OCI-LY1 (cell line): Measurements from ENCODE around the gene HPRT1.

Experiments
- H2AFZ ChIP-seq: fragments of 200-600 bp; sonication (generic), shearing (Covaris generic); 2 replicates; pipeline ENCODE4 v1.6.0; 2014; ENCODE audit warnings: antibody characterized with exemption, mild to moderate bottlenecking, low read length
- H3F3A ChIP-seq: fragments of 200-600 bp; sonication (generic), shearing (Covaris generic); 2 replicates; pipeline ENCODE4 v1.6.0; 2014; ENCODE audit warnings: mild to moderate bottlenecking, antibody characterized with exemption, low read length, moderate library complexity; ENCODE audit not compliant: insufficient read depth
- H3K27ac ChIP-seq: fragments of 200-600 bp; sonication (generic); 2 replicates; pipeline ENCODE4 v1.5.1; 2014; ENCODE audit warnings: low read length, mixed run types, mild to moderate bottlenecking, low read depth; ENCODE audit not compliant: poor library complexity, severe bottlenecking
- H3K27me3 ChIP-seq: fragments of 200-600 bp; sonication (generic); 2 replicates; pipeline ENCODE4 v1.6.0; 2014; ENCODE audit warnings: antibody characterized with exemption, mild to moderate bottlenecking, low read length, moderate library complexity; ENCODE audit not compliant: insufficient read depth
- H3K36me3 ChIP-seq: fragments of 200-600 bp; sonication (generic); 2 replicates; pipeline ENCODE4 v1.6.1; 2014; ENCODE audit warnings: mild to moderate bottlenecking, antibody characterized with exemption, low read length, moderate library complexity, mixed read lengths; ENCODE audit not compliant: insufficient read depth
- H3K4me1 ChIP-seq: fragments of 200-600 bp; sonication (generic); 2 replicates; pipeline ENCODE4 v1.5.1; 2014; ENCODE audit warnings: mild to moderate bottlenecking, low read length, moderate library complexity; ENCODE audit not compliant: insufficient read depth, severe bottlenecking
- H3K4me2 ChIP-seq: fragments of 200-600 bp; sonication (generic), shearing (Covaris generic); 2 replicates; pipeline ENCODE4 v1.6.1; 2014; ENCODE audit warnings: low read length
- H3K4me3 ChIP-seq: fragments of 200-600 bp; sonication (generic); 2 replicates; pipeline ENCODE4 v1.5.1; 2014; ENCODE audit warnings: low read length, low read depth, mild to moderate bottlenecking, mixed read lengths; ENCODE audit not compliant: poor library complexity, severe bottlenecking
- H3K79me2 ChIP-seq: fragments of 200-600 bp; shearing (Covaris generic); 2 replicates; pipeline ENCODE4 v1.6.1; 2016; ENCODE audit warnings: mixed run types, low read length, mixed read lengths; ENCODE audit not compliant: insufficient read depth
- H3K9ac ChIP-seq: fragments of 200-600 bp; sonication (generic), shearing (Covaris generic); 2 replicates; pipeline ENCODE4 v1.6.1; 2014; ENCODE audit warnings: mild to moderate bottlenecking, low read length, mixed read lengths
- H3K9me2 ChIP-seq: fragments of 200-600 bp; sonication (generic), shearing (Covaris generic); 2 replicates; pipeline ENCODE4 v1.6.1; 2014; ENCODE audit warnings: low read depth, mild to moderate bottlenecking, low read length, mixed read lengths
- H3K9me3 ChIP-seq: fragments of 200-600 bp; shearing (Covaris generic); 2 replicates; pipeline ENCODE4 v1.6.1; 2014; ENCODE audit warnings: low read length, mixed read lengths
- H4K20me1 ChIP-seq: fragments of 200-600 bp; sonication (generic), shearing (Covaris generic); 2 replicates; pipeline ENCODE4 v1.6.0; 2016; ENCODE audit warnings: mild to moderate bottlenecking, low read length; ENCODE audit not compliant: insufficient read depth
- EZH2 ChIP-seq: fragments of 200-600 bp; sonication (generic), shearing (Covaris generic); IDR thresholded peaks from 2 replicates; pipeline ENCODE4 v1.8.0; 2017; ENCODE audit warnings: borderline replicate concordance, mixed run types, mild to moderate bottlenecking, antibody characterized with exemption, low read length, moderate library complexity, mixed read lengths
- TF ChIP-seq, protein P1 (sequence below): fragments of 200-600 bp; sonication (generic), shearing (Covaris generic); IDR thresholded peaks from 2 replicates; pipeline ENCODE4 v1.5.1; 2017; ENCODE audit warnings: mild to moderate bottlenecking, antibody characterized with exemption, low read length, moderate library complexity, mixed read lengths

The HPRT1 gene

DNA sequence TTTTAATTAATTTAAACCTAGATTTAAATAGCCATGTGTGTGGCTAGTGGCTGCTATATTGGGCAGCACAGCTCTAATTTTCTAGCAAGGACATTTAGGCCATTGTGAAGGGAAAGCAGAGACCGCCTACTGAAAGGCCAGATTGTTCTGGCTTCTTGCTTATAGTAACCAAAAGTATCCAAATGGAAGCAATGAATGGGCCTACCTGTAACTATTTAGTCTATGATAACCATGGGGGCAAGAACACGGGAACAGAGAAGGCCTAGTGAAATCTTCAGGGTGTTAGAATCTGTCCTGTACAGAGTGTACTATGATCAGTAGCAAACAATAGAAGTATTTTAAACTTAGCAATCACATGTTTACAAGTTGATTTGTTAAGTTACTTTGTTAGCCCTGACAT lies 16.5 kb upstream of the HPRT1 start:
- no peaks in the 10 kb centered on the region for H3K9me3 ChIP-seq
- no peaks in the 10 kb centered on the region for H3K27me3 ChIP-seq
- H2AFZ ChIP-seq, result no peak overlapping the region
- H3F3A ChIP-seq, result no peaks in the 10 kb centered on the region
- no peak overlapping the region for H3K27ac ChIP-seq
- no peak overlapping the region for H3K9ac ChIP-seq
- no peaks in the 10 kb centered on the region for H3K36me3 ChIP-seq
- no peaks in the 10 kb centered on the region for H4K20me1 ChIP-seq
- no peak overlapping the region for H3K4me2 ChIP-seq
- H3K79me2 ChIP-seq, result no peaks in the 10 kb centered on the region
- peaks cover 8% of the 10 kb centered on the region for H3K4me1 ChIP-seq
- no peaks in the 10 kb centered on the region for H3K9me2 ChIP-seq
- H3K4me3 ChIP-seq, result no peak overlapping the region
- TF ChIP-seq EZH2, result no peak
- TF ChIP-seq, protein P1, sequence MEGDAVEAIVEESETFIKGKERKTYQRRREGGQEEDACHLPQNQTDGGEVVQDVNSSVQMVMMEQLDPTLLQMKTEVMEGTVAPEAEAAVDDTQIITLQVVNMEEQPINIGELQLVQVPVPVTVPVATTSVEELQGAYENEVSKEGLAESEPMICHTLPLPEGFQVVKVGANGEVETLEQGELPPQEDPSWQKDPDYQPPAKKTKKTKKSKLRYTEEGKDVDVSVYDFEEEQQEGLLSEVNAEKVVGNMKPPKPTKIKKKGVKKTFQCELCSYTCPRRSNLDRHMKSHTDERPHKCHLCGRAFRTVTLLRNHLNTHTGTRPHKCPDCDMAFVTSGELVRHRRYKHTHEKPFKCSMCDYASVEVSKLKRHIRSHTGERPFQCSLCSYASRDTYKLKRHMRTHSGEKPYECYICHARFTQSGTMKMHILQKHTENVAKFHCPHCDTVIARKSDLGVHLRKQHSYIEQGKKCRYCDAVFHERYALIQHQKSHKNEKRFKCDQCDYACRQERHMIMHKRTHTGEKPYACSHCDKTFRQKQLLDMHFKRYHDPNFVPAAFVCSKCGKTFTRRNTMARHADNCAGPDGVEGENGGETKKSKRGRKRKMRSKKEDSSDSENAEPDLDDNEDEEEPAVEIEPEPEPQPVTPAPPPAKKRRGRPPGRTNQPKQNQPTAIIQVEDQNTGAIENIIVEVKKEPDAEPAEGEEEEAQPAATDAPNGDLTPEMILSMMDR, result no peak

DNA sequence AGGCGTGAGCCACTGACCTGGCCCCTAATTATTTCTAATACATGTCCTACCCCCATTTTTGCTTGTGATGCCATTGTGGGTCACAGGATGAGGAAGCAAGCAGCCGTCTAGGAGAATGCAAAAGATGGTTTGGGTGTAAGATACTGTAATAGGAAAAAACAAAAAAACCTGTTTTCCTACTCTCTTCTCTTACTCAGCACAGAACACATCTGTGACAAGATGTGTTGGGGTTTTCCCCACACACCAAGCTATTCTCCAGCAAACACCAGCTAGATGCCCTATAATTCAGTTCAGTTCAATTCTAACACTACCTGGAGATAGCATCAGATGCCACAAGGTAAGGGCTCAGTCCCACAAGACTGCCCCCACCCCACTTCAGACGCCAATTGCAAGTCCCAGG lies 15.3 kb upstream of the HPRT1 start:
- no peaks in the 10 kb centered on the region for H3K79me2 ChIP-seq
- no peak overlapping the region for H3K9ac ChIP-seq
- no peak overlapping the region for H3K4me3 ChIP-seq
- peaks cover 8% of the 10 kb centered on the region for H3K4me1 ChIP-seq
- H4K20me1 ChIP-seq, result no peaks in the 10 kb centered on the region
- H3K9me3 ChIP-seq, result no peaks in the 10 kb centered on the region
- no peaks in the 10 kb centered on the region for H3K27me3 ChIP-seq
- H3K27ac ChIP-seq, result no peak overlapping the region
- H3K9me2 ChIP-seq, result no peaks in the 10 kb centered on the region
- no peaks in the 10 kb centered on the region for H3K36me3 ChIP-seq
- H3F3A ChIP-seq, result no peaks in the 10 kb centered on the region
- no peak overlapping the region for H3K4me2 ChIP-seq
- TF ChIP-seq, protein P1, result no peak
- TF ChIP-seq EZH2, result no peak
- no peak overlapping the region for H2AFZ ChIP-seq

DNA sequence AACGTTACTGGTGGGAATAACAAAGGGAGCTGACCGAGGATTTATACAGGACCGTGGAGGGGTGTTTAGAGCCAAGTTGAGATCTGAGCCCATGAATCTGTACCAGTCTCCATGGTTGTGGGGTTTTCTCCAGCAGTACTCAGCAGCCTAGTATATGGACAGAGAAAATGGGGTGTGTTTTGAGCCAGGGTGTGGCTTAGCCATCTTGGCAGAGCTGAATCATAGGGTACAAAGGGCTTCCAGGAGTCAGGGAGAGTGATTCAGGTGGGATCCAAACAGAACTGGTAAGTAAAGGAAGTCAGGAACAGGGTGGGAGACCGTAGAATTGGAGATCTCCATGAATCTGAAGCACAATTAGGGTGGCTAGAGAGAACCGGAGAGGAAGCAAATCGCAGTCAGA lies 7.4 kb upstream of the HPRT1 start:
- no peak overlapping the region for H3K4me2 ChIP-seq
- no peak overlapping the region for H3K9ac ChIP-seq
- H2AFZ ChIP-seq, result no peak overlapping the region
- no peaks in the 10 kb centered on the region for H3K9me2 ChIP-seq
- no peak overlapping the region for H3K27ac ChIP-seq
- no peaks in the 10 kb centered on the region for H3K79me2 ChIP-seq
- H3F3A ChIP-seq, result no peaks in the 10 kb centered on the region
- no peaks in the 10 kb centered on the region for H3K36me3 ChIP-seq
- no peaks in the 10 kb centered on the region for H3K27me3 ChIP-seq
- H3K4me3 ChIP-seq, result no peak overlapping the region
- no peaks in the 10 kb centered on the region for H3K9me3 ChIP-seq
- no peaks in the 10 kb centered on the region for H4K20me1 ChIP-seq
- TF ChIP-seq EZH2, result no peak
- TF ChIP-seq, protein P1, result no peak
- H3K4me1 ChIP-seq, result peaks cover 6% of the 10 kb centered on the region
